ENCODE measurements around the gene CDC123.

Gene CDC123

DNA sequence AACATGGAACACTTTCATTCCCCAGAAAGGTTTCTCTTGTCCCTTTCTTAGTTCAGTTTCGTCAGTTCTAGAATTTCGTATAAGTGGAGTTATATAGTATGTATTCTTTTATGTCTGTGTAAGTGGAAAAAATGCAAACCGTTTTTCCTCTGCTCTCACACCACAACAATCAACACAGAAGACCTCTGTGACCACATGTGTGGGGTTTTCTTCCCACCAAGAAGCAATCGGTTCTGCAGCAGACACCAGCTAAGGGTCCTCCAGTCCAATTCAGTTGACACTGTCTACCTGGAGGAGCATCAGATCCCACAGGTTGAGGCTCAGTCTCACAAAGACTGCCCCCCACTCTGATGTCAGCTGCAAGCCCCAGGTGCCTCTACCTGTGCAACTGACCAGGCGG, 6.2 kb downstream of the CDC123 start:
- no peak overlapping the region for H3K4me3 ChIP-seq (ENCODE audit: low read depth, low read length)
- no peak overlapping the region for H3K18ac ChIP-seq (ENCODE audit: low read length)
- no CpG with 5 or more reads among the region's 5 CpGs for WGBS (ENCODE audit: extremely low coverage, insufficient coverage, insufficient read length)
- no peak overlapping the region for H3K9ac ChIP-seq (ENCODE audit: low read length)
- H3K23ac ChIP-seq (ENCODE audit: low read length), result no peak overlapping the region
- no peak overlapping the region for H4K12ac ChIP-seq (ENCODE audit: low read depth, low read length)
- H3K27ac ChIP-seq (ENCODE audit: low read depth, low read length), result no peak overlapping the region
- no peaks in the 10 kb centered on the region for H3K27me3 ChIP-seq (ENCODE audit: insufficient read depth, low read length)
- no peak overlapping the region for H2BK5ac ChIP-seq (ENCODE audit: low read depth, low read length, poor library complexity)
- H3K79me2 ChIP-seq (ENCODE audit: control insufficient read depth, insufficient read depth, low read length, poor library complexity), result no peaks in the 10 kb centered on the region
- no peak overlapping the region for H4K91ac ChIP-seq (ENCODE audit: low read depth, low read length)
- H3K4ac ChIP-seq (ENCODE audit: low read depth, low read length), result no peak overlapping the region
- H2AK5ac ChIP-seq (ENCODE audit: low read length), result no peak overlapping the region
- H3K79me1 ChIP-seq (ENCODE audit: low read length), result no peaks in the 10 kb centered on the region
- no peak overlapping the region for H3K14ac ChIP-seq (ENCODE audit: low read length)
- no peak overlapping the region for H2AFZ ChIP-seq (ENCODE audit: insufficient read depth, low read length, poor library complexity)
- H3K4me2 ChIP-seq (ENCODE audit: low read length), result no peak overlapping the region
- peaks cover 9 to 18% of the 10 kb centered on the region in 2 experiments for H3K36me3 ChIP-seq (ENCODE audit: control insufficient read depth in 1 of 2, insufficient read depth in 2 of 2, low read length in 2 of 2)
- no peaks in the 10 kb centered on the region for H3K9me3 ChIP-seq (ENCODE audit: insufficient read depth, low read depth, low read length)
- H3K4me1 ChIP-seq (ENCODE audit: control insufficient read depth in 1 of 2, insufficient read depth in 2 of 2, low read length in 2 of 2), result no peaks in the 10 kb centered on the region
- no peak overlapping the region for H2BK12ac ChIP-seq (ENCODE audit: low read length)
- no peak overlapping the region for H4K8ac ChIP-seq (ENCODE audit: low read depth, low read length)
- no peak for DNase-seq
- H2BK120ac ChIP-seq (ENCODE audit: insufficient read depth, low read length, poor library complexity), result no peak overlapping the region

- Histone ChIP-seq H4K8ac (ENCODE audit: low read depth, low read length) (no peak overlapping the region), H3K18ac (ENCODE audit: low read length) (no peak overlapping the region), H3K4ac (ENCODE audit: low read depth, low read length) (no peak overlapping the region), H3K36me3 (ENCODE audit: control insufficient read depth in 1 of 2, insufficient read depth in 2 of 2, low read length in 2 of 2) (peaks cover 20 to 31% of the 10 kb centered on the region in 2 experiments), H3K14ac (ENCODE audit: low read length) (no peak overlapping the region), H2BK12ac (ENCODE audit: low read length) (no peak overlapping the region), H3K79me2 (ENCODE audit: control insufficient read depth, insufficient read depth, low read length, poor library complexity) (no peaks in the 10 kb centered on the region), H4K91ac (ENCODE audit: low read depth, low read length) (no peak overlapping the region), H3K27me3 (ENCODE audit: insufficient read depth, low read length) (no peaks in the 10 kb centered on the region), H2BK120ac (ENCODE audit: insufficient read depth, low read length, poor library complexity) (no peak overlapping the region), H3K9me3 (ENCODE audit: insufficient read depth, low read depth, low read length) (no peaks in the 10 kb centered on the region), H3K79me1 (ENCODE audit: low read length) (no peaks in the 10 kb centered on the region), H4K12ac (ENCODE audit: low read depth, low read length) (no peak overlapping the region), H3K4me1 (ENCODE audit: control insufficient read depth in 1 of 2, insufficient read depth in 2 of 2, low read length in 2 of 2) (no peaks in the 10 kb centered on the region), H3K4me3 (ENCODE audit: low read depth, low read length) (no peak overlapping the region), H2AFZ (ENCODE audit: insufficient read depth, low read length, poor library complexity) (no peak overlapping the region), H3K23ac (ENCODE audit: low read length) (no peak overlapping the region), H3K9ac (ENCODE audit: low read length) (no peak overlapping the region), H2BK5ac (ENCODE audit: low read depth, low read length, poor library complexity) (no peak overlapping the region), H2AK5ac (ENCODE audit: low read length) (no peak overlapping the region), H3K4me2 (ENCODE audit: low read length) (no peak overlapping the region), H3K27ac (ENCODE audit: low read depth, low read length) (no peak overlapping the region)
- DNase-seq, result no peak
- WGBS (ENCODE audit: extremely low coverage, insufficient coverage, insufficient read length), result no CpG with 5 or more reads among the region's 3 CpGs
Measured at GRCh38 chr10:12205082-12205481, 9.1 kb downstream of the CDC123 start.

DNA sequence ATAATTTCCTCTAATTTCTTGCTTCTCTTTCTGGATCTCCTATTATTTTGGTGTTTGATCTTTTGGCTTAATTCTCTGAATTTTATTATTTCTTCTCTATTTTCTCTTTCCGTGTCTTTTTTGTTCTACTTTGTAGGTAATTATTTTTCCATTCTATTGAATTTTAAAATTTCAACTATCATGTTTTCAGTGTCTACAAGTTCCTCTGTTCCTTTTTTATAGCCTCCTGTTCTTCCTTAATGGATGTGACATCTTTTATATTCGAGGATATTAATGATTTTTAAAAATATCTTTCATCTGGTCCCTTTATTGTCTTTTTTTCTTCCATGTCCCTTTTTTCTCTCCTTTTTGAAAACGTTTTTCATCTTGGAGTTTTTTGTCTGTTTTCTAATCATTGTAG, 11.1 kb downstream of the CDC123 start:
- Histone ChIP-seq H3K79me1 (ENCODE audit: low read length) (no peaks in the 10 kb centered on the region), H4K8ac (ENCODE audit: low read depth, low read length) (no peak overlapping the region), H4K91ac (ENCODE audit: low read depth, low read length) (no peak overlapping the region), H2AFZ (ENCODE audit: insufficient read depth, low read length, poor library complexity) (no peak overlapping the region), H3K4me3 (ENCODE audit: low read depth, low read length) (no peak overlapping the region), H2BK120ac (ENCODE audit: insufficient read depth, low read length, poor library complexity) (no peak overlapping the region), H3K4ac (ENCODE audit: low read depth, low read length) (no peak overlapping the region), H2BK12ac (ENCODE audit: low read length) (no peak overlapping the region), H3K4me1 (ENCODE audit: control insufficient read depth in 1 of 2, insufficient read depth in 2 of 2, low read length in 2 of 2) (no peaks in the 10 kb centered on the region), H2BK5ac (ENCODE audit: low read depth, low read length, poor library complexity) (no peak overlapping the region), H3K36me3 (ENCODE audit: control insufficient read depth in 1 of 2, insufficient read depth in 2 of 2, low read length in 2 of 2) (peaks cover 28 to 31% of the 10 kb centered on the region in 2 experiments), H3K9me3 (ENCODE audit: insufficient read depth, low read depth, low read length) (no peaks in the 10 kb centered on the region), H3K23ac (ENCODE audit: low read length) (no peak overlapping the region), H3K79me2 (ENCODE audit: control insufficient read depth, insufficient read depth, low read length, poor library complexity) (no peaks in the 10 kb centered on the region), H3K27ac (ENCODE audit: low read depth, low read length) (no peak overlapping the region), H3K27me3 (ENCODE audit: insufficient read depth, low read length) (no peaks in the 10 kb centered on the region), H3K14ac (ENCODE audit: low read length) (no peak overlapping the region), H2AK5ac (ENCODE audit: low read length) (no peak overlapping the region), H3K4me2 (ENCODE audit: low read length) (no peak overlapping the region), H3K9ac (ENCODE audit: low read length) (no peak overlapping the region), H4K12ac (ENCODE audit: low read depth, low read length) (no peak overlapping the region), H3K18ac (ENCODE audit: low read length) (no peak overlapping the region)
- no peak for DNase-seq
- no CpG with 5 or more reads among the region's 3 CpGs for WGBS (ENCODE audit: extremely low coverage, insufficient coverage, insufficient read length)

DNA sequence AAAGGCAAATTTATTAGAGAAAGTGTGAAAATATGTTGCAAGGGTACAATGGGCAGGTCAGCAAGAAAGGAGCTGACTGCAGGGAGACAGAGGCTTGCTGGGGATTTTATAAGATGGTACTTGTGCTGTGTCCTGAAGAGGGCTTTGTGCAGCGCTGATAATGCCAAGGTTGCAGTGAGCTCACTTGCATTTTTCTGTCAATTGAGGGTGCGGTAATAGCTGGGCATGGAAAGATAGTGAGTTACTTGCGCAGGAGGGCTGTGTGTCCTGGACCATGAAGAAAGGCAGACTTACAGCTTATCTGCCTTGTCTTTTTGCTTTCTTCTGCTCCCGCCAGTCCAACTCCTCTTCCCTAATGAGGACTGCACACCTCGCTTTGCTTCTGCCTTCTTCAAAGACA, 12.5 kb downstream of the CDC123 start:
- no peak overlapping the region for H2BK12ac ChIP-seq (ENCODE audit: low read length)
- no peak overlapping the region for H3K14ac ChIP-seq (ENCODE audit: low read length)
- no peak overlapping the region for H3K18ac ChIP-seq (ENCODE audit: low read length)
- no peak overlapping the region for H4K91ac ChIP-seq (ENCODE audit: low read depth, low read length)
- no peaks in the 10 kb centered on the region for H3K9me3 ChIP-seq (ENCODE audit: insufficient read depth, low read depth, low read length)
- no peaks in the 10 kb centered on the region for H3K79me1 ChIP-seq (ENCODE audit: low read length)
- H3K27ac ChIP-seq (ENCODE audit: low read depth, low read length), result no peak overlapping the region
- no peak overlapping the region for H2AK5ac ChIP-seq (ENCODE audit: low read length)
- H3K4me3 ChIP-seq (ENCODE audit: low read depth, low read length), result no peak overlapping the region
- H3K23ac ChIP-seq (ENCODE audit: low read length), result no peak overlapping the region
- no peak overlapping the region for H4K8ac ChIP-seq (ENCODE audit: low read depth, low read length)
- no peaks in the 10 kb centered on the region for H3K79me2 ChIP-seq (ENCODE audit: control insufficient read depth, insufficient read depth, low read length, poor library complexity)
- H3K4me2 ChIP-seq (ENCODE audit: low read length), result no peak overlapping the region
- H3K4ac ChIP-seq (ENCODE audit: low read depth, low read length), result no peak overlapping the region
- H4K12ac ChIP-seq (ENCODE audit: low read depth, low read length), result no peak overlapping the region
- no peaks in the 10 kb centered on the region for H3K27me3 ChIP-seq (ENCODE audit: insufficient read depth, low read length)
- H2BK5ac ChIP-seq (ENCODE audit: low read depth, low read length, poor library complexity), result no peak overlapping the region
- no CpG with 5 or more reads among the region's 5 CpGs for WGBS (ENCODE audit: extremely low coverage, insufficient coverage, insufficient read length)
- DNase-seq, result no peak
- H3K9ac ChIP-seq (ENCODE audit: low read length), result no peak overlapping the region
- no peaks in the 10 kb centered on the region for H3K4me1 ChIP-seq (ENCODE audit: control insufficient read depth in 1 of 2, insufficient read depth in 2 of 2, low read length in 2 of 2)
- no peak overlapping the region for H2BK120ac ChIP-seq (ENCODE audit: insufficient read depth, low read length, poor library complexity)
- no peak overlapping the region for H2AFZ ChIP-seq (ENCODE audit: insufficient read depth, low read length, poor library complexity)
- peaks cover 28% of the 10 kb centered on the region in 2 experiments for H3K36me3 ChIP-seq (ENCODE audit: control insufficient read depth in 1 of 2, insufficient read depth in 2 of 2, low read length in 2 of 2)
